Measurements from ENCODE around the gene WASF2. TPM values are rescaled to one million over a fixed set of nuclear protein-coding genes. Genes with fewer than 3 reads are reported as not detected.

WASF2 gene
- total and polyA plus RNA-seq, 2 of the 4 experiments (the other 2 are of a cell fraction) = 7.9 to 45.4 TPM

GRCh38 chr1:27379564-27380122 lies 110.3 kb downstream of the WASF2 start:
- Histone ChIP-seq H3K18ac (ENCODE audit: low read depth, low read length) (no peak overlapping the region), H3K56ac (ENCODE audit: extremely low read depth, insufficient read depth, low read length) (no peak overlapping the region), H3K4me2 (ENCODE audit: low read depth, low read length) (no peak overlapping the region), H3K9me1 (ENCODE audit: insufficient read depth, low read length) (no peaks in the 10 kb centered on the region), H3K36me3 (ENCODE audit: control insufficient read depth, insufficient read depth, low read length) (no peaks in the 10 kb centered on the region), H2AFZ (replicated peaks; ENCODE audit: low read length, poor library complexity) (no peak overlapping the region), H3K79me1 (ENCODE audit: low read depth in 1 of 2, low read length in 2 of 2) (no peaks in the 10 kb centered on the region), H2BK120ac (ENCODE audit: low read depth, low read length) (no peak overlapping the region), H2BK5ac (ENCODE audit: low read depth, low read length, poor library complexity, severe bottlenecking) (no peak overlapping the region), H2AK9ac (replicated peaks; ENCODE audit: low read depth, low read length, poor library complexity) (peak overlapping the region; percentile 70), H3K9ac (ENCODE audit: low read depth, low read length) (no peak overlapping the region), H4K8ac (ENCODE audit: low read depth in 2 of 2, low read length in 2 of 2) (no peak overlapping the region), H3K14ac (replicated peaks; ENCODE audit: low read depth, low read length) (no peak overlapping the region), H4K20me1 (ENCODE audit: insufficient read depth, low read length) (no peaks in the 10 kb centered on the region; the same call in 1 of the 2 replicates), H3K27ac (ENCODE audit: insufficient read depth, low read length) (no peak overlapping the region), H2BK15ac (ENCODE audit: low read depth, low read length) (no peak overlapping the region), H3K4ac (ENCODE audit: low read depth, low read length) (no peak overlapping the region), H3K27me3 (ENCODE audit: control insufficient read depth, insufficient read depth, low read length) (peaks cover 34% of the 10 kb centered on the region), H3K23ac (ENCODE audit: low read depth, low read length) (no peak overlapping the region), H3K9me3 (ENCODE audit: control insufficient read depth, insufficient read depth, low read length) (no peaks in the 10 kb centered on the region), H2BK20ac (ENCODE audit: low read depth, low read length) (no peak overlapping the region), H2AK5ac (ENCODE audit: low read depth, low read length) (no peak overlapping the region), H3K4me3 (ENCODE audit: insufficient read depth, low read depth, low read length) (no peak overlapping the region), H4K91ac (ENCODE audit: insufficient read depth, low read depth, low read length) (no peak overlapping the region), H4K5ac (ENCODE audit: low read depth, low read length) (no peak overlapping the region), H3K4me1 (ENCODE audit: control insufficient read depth, insufficient read depth, low read length) (no peaks in the 10 kb centered on the region)
- TF ChIP-seq MAFK (IDR thresholded peaks at IDR 0.05; ENCODE audit: low read depth, low read length) = no peak
- TF ChIP-seq BHLHE40 (IDR thresholded peaks at IDR 0.05; ENCODE audit: low read depth, low read length) = no peak
- dilution Hi-C loops (cut with HindIII; ENCODE audit: low sequenced_read_pairs, unreplicated experiment) (no loop called here), in situ Hi-C loops (cut with MboI; ENCODE audit: low sequenced_read_pairs) (no loop called here), intact Hi-C loops (cut with micrococcal nuclease) (no loop called here)
- 85% methylated on average over 3 of the region's 11 CpGs; no CpG with 5 or more reads in 1 of the 2 experiments for WGBS, 2 experiments (ENCODE audit: extremely low coverage in 2 of 2, insufficient read length in 1 of 2)
- ATAC-seq (ENCODE audit: low read depth) (no peak), DNase-seq (no peak)
- BruUV-seq (replicated peaks) = no TSS peak
- ChIA-PET POLR2A (ENCODE audit: unreplicated experiment) (no interaction called here), CTCF (no interaction called here)
